ENCODE results near the gene ATP9A.
"Not testable (repeated sequence)": the region's sequence is repeated elsewhere in the genome, so short reads cannot be mapped to it uniquely, and the experiment has no call there.

Gene ATP9A

GRCh38 chr20:51767867-51768758, at the start of gene ATP9A:
ATP9A (minus strand) TSS chr20:51768390; CDS start chr20:51768369, 21 bp downstream.
- TF ChIP-seq CTCF (IDR thresholded peaks at IDR 0.05; ENCODE audit: extremely low read depth, missing control alignments), result no peak
- DNase-seq (ENCODE audit: low spot score), result peak; percentile 41

GRCh38 chr20:51816856-51817255, 48.7 kb upstream of the ATP9A start:
- not testable (repeated sequence) for DNase-seq (ENCODE audit: low spot score)

GRCh38 chr20:51815383-51816076, 47.3 kb upstream of the ATP9A start:
- TF ChIP-seq CTCF (IDR thresholded peaks at IDR 0.05; ENCODE audit: extremely low read depth, missing control alignments), result no peak
- DNase-seq (ENCODE audit: low spot score), result no peak

- no peak for DNase-seq (ENCODE audit: low spot score)
- TF ChIP-seq CTCF (IDR thresholded peaks at IDR 0.05; ENCODE audit: extremely low read depth, missing control alignments), result no peak
These were observed 44.7 kb upstream of the ATP9A start for GRCh38 chr20:51812861-51813260.

GRCh38 chr20:51811514-51812128, 43.4 kb upstream of the ATP9A start:
- no peak for DNase-seq (ENCODE audit: low spot score)
- no peak for TF ChIP-seq CTCF (IDR thresholded peaks at IDR 0.05; ENCODE audit: extremely low read depth, missing control alignments)

- no peak for DNase-seq (ENCODE audit: low spot score)
- TF ChIP-seq CTCF (IDR thresholded peaks at IDR 0.05; ENCODE audit: extremely low read depth, missing control alignments), result no peak
These were observed 42.8 kb upstream of the ATP9A start for GRCh38 chr20:51811042-51811355.

- DNase-seq (ENCODE audit: low spot score), result no peak
- TF ChIP-seq CTCF (IDR thresholded peaks at IDR 0.05; ENCODE audit: extremely low read depth, missing control alignments), result no peak
These were observed 42.2 kb upstream of the ATP9A start for GRCh38 chr20:51810155-51811041.

Measured in GM20000 (cell line).